Activated T-helper 1 cell treated with Interleukin-2 at 50 U/mL for 16 hours (primary cell): Measurements from ENCODE around the gene PRKCQ.

Experiments
- DNase-seq: peaks from one replicate; pipeline ENCODE4 v3.0.0-alpha.2; 2020; ENCODE audit warnings: low read depth

PRKCQ gene

GRCh38 chr10:6522230-6522629, 57.8 kb downstream of the PRKCQ start:
- no peak for DNase-seq

- DNase-seq: no peak
These were observed 59.9 kb downstream of the PRKCQ start for GRCh38 chr10:6520138-6520537.

GRCh38 chr10:6518791-6519429, 61.2 kb downstream of the PRKCQ start:
- no peak for DNase-seq

- DNase-seq: no peak
These were observed 63.2 kb downstream of the PRKCQ start for GRCh38 chr10:6516929-6517284.

- DNase-seq: no peak
These were observed 63.7 kb downstream of the PRKCQ start for GRCh38 chr10:6516281-6516928.

- DNase-seq: no peak
These were observed 65.0 kb downstream of the PRKCQ start for GRCh38 chr10:6514844-6515780.

- DNase-seq: no peak
These were observed 65.9 kb downstream of the PRKCQ start for GRCh38 chr10:6514180-6514579.

GRCh38 chr10:6513476-6513875, 66.6 kb downstream of the PRKCQ start:
- no peak for DNase-seq

GRCh38 chr10:6512182-6512581, 67.9 kb downstream of the PRKCQ start:
- no peak for DNase-seq

GRCh38 chr10:6511347-6511746, 68.7 kb downstream of the PRKCQ start:
- DNase-seq: no peak

- no peak for DNase-seq
These were observed 72.8 kb downstream of the PRKCQ start for GRCh38 chr10:6507311-6507710.

GRCh38 chr10:6505300-6505699, 74.8 kb downstream of the PRKCQ start:
- no peak for DNase-seq

- no peak for DNase-seq
These were observed 75.8 kb downstream of the PRKCQ start for GRCh38 chr10:6504296-6504695.

- DNase-seq: no peak
These were observed 76.9 kb downstream of the PRKCQ start for GRCh38 chr10:6503171-6503570.

- DNase-seq: no peak
These were observed 78.1 kb downstream of the PRKCQ start for GRCh38 chr10:6501931-6502330.

GRCh38 chr10:6499974-6500373, 80.1 kb downstream of the PRKCQ start:
- no peak for DNase-seq

GRCh38 chr10:6498771-6499170, 81.3 kb downstream of the PRKCQ start:
- DNase-seq: peak; percentile 32

- DNase-seq: no peak
These were observed 82.5 kb downstream of the PRKCQ start for GRCh38 chr10:6497620-6498019.

- DNase-seq: no peak
These were observed 85.0 kb downstream of the PRKCQ start for GRCh38 chr10:6494936-6495592.

- DNase-seq: no peak
These were observed 85.6 kb downstream of the PRKCQ start for GRCh38 chr10:6494442-6494819.

- DNase-seq: no peak
These were observed 86.3 kb downstream of the PRKCQ start for GRCh38 chr10:6493521-6494441.
